Large intestine (tissue), 3 donors: Measurements from ENCODE around the gene ICA1L. TPM values are rescaled to one million over a fixed set of nuclear protein-coding genes. Genes with fewer than 3 reads are reported as not detected.
"Not testable (repeated sequence)": the region's sequence is repeated elsewhere in the genome, so short reads cannot be mapped to it uniquely, and the experiment has no call there.

Experiments
- DNase-seq, 2 donors: peaks; one replicate each; pipeline versions ENCODE4 v3.0.0 to v3.0.0-alpha.2; 2013
- H3K27ac ChIP-seq: one replicate; pipeline ENCODE4 v1.5.1; 2013; ENCODE audit warnings: low read length
- H3K27me3 ChIP-seq: 2 replicates; pipeline ENCODE4 v1.6.1; 2013; ENCODE audit warnings: low read length; ENCODE audit not compliant: control insufficient read depth, insufficient read depth
- H3K36me3 ChIP-seq: 2 replicates; pipeline ENCODE4 v1.6.1; 2013; ENCODE audit warnings: low read length; ENCODE audit not compliant: control insufficient read depth, insufficient read depth
- H3K4me1 ChIP-seq: one replicate; pipeline ENCODE4 v1.6.1; 2013; ENCODE audit warnings: low read length; ENCODE audit not compliant: control insufficient read depth, insufficient read depth
- H3K4me3 ChIP-seq: one replicate; pipeline ENCODE4 v1.5.1; 2013; ENCODE audit warnings: low read length
- H3K9me3 ChIP-seq: one replicate; pipeline ENCODE4 v1.6.1; 2013; ENCODE audit warnings: mild to moderate bottlenecking, low read depth, low read length, moderate library complexity; ENCODE audit not compliant: control insufficient read depth
- WGBS: methylation state at CpG from one replicate; pipeline ENCODE4 v1.1.5; 2013; ENCODE audit warnings: low lambda C conversion rate; ENCODE audit not compliant: insufficient coverage; 5-methylcytosine and 5-hydroxymethylcytosine counted together
- polyA plus RNA-seq: library from polyadenylated mRNA; unstranded; fragments of 120-200 nt; gene quantifications from one replicate; pipeline ENCODE4 v1.2.1, GENCODE V29; 2013

Gene ICA1L
- polyA plus RNA-seq, 1 donor = 10.7 TPM

DNA sequence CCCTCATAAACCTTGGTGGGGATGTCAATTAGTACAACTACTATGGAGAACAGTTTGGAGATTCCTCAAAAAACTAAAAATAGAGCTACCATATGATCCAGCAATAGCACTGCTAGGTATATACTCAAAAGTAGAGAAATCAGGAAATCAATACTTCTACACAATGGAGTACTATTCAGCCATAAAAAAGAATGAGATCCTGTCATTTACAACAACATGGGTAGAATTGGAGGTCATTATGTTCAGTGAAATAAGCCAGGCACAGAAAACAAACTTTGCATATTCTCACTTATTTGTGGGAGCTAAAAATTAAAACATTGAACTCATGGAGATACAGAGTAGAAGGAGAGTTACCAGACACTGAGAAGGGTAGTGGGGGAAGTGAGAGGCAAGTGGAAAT is 33.9 kb upstream of the ICA1L start:
- not testable (repeated sequence) for H3K27ac ChIP-seq, H3K27me3 ChIP-seq, DNase-seq, H3K4me3 ChIP-seq, H3K4me1 ChIP-seq, H3K9me3 ChIP-seq
- peaks cover 15% of the 10 kb centered on the region for H3K36me3 ChIP-seq

DNA sequence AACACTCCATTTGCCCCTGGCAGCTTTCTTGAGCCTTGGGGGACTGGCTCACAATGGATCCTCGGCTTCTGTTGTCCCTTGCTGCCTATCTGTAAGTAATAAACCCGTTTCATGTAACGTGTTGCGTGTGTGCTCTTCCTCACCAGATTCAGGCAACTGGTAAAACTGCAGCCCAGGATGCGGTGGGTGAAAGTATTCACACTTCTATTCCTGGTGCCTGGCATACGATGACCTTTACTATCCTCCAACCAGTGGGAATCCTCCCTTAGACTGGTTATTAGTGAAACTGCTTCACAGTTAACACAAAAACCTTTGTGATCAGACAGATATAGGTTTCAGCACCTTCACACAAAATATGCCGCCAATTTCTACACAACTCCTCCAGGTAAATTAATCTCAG is 13.6 kb upstream of the ICA1L start:
- H3K4me3 ChIP-seq = no peak overlapping the region
- no peaks in the 10 kb centered on the region for H3K9me3 ChIP-seq
- WGBS = no CpG with 5 or more reads among the region's 7 CpGs
- H3K27me3 ChIP-seq = no peaks in the 10 kb centered on the region
- H3K4me1 ChIP-seq = no peaks in the 10 kb centered on the region
- DNase-seq = no peak
- H3K36me3 ChIP-seq = peaks cover 54% of the 10 kb centered on the region
- no peak overlapping the region for H3K27ac ChIP-seq

DNA sequence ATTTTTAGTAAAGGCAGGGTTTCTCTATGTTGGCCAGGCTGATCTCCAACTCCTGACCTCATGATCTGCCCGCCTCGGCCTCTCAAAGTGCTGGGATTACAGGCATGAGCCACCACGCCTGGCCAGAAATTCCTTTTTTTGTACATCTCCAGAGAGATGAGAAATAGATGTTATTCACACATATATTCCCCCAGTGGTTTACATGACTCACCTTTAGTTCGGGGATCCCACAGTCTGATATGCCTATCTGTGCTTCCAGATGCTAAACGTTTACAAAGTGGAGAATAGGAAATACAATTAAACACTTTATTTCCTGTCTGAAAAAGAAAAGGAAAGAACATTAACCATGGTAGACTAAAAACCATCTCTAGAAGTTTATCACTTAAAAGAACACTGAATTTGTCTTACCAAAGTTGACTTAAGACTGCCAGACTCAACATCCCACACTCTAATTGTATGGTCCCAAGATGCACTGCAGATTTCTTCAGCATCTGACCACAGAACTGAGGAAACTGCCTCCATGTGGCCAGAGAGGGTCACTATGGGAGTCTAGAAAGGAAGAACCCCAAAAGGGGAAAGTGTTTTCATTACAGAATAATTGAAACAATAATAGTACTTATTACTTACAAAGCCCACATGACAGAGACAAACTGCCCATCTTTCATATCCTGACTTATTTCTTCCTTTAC is 12.6 kb upstream of the ICA1L start:
- DNase-seq = no peak
- Histone ChIP-seq H3K4me3 (no peak overlapping the region), H3K36me3 (peaks cover 52% of the 10 kb centered on the region), H3K4me1 (no peaks in the 10 kb centered on the region), H3K9me3 (no peaks in the 10 kb centered on the region), H3K27ac (no peak overlapping the region), H3K27me3 (no peaks in the 10 kb centered on the region)
- WGBS = no CpG with 5 or more reads among the region's 5 CpGs

DNA sequence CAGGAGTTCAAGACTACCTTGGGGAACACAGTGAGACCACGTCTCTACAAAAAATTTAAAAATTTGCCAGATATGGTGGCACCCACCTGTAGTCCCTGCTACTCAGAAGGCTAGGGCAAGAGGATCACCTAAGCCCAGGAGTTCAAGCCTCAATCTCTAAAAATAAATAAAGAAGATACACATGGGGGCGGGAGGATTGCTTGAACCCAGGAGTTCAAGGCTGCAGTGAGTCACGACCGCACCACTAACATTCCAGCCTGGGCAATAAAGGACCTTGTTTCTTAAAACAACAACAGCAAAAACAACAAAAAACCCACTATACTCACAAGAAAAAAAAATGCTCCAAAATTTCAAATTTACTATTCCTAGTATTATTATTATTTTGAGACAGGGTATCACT is 10.0 kb upstream of the ICA1L start:
- Histone ChIP-seq H3K27me3 (no peaks in the 10 kb centered on the region), H3K4me1 (no peaks in the 10 kb centered on the region), H3K36me3 (peaks cover 48% of the 10 kb centered on the region), H3K27ac (no peak overlapping the region), H3K9me3 (no peaks in the 10 kb centered on the region), H3K4me3 (no peak overlapping the region)
- DNase-seq = no peak
- WGBS = no CpG with 5 or more reads among the region's 4 CpGs

DNA sequence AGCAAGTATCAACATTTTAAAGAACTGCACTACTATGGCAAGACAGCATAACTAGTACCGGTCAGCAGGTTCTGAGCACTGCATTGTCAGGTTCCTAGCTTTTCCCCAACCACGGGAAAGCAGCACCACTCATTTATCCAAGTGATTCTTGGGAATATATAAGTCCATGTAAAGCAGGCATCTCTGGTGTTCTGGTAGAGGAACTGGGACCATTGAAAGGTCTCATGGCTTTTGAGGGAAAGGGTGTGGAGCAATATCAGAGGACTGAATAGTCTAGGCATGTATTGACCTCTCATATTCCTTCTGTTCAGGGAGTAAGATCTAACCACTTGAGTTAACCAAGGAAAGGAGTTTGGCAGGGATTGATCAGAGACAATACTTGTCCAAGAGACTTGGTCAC is 6.1 kb upstream of the ICA1L start:
- Histone ChIP-seq H3K27ac (no peak overlapping the region), H3K4me1 (no peaks in the 10 kb centered on the region), H3K27me3 (no peaks in the 10 kb centered on the region), H3K9me3 (no peaks in the 10 kb centered on the region), H3K4me3 (no peak overlapping the region), H3K36me3 (peaks cover 25% of the 10 kb centered on the region)
- no peak for DNase-seq
- WGBS = no CpG with 5 or more reads among the region's 2 CpGs

DNA sequence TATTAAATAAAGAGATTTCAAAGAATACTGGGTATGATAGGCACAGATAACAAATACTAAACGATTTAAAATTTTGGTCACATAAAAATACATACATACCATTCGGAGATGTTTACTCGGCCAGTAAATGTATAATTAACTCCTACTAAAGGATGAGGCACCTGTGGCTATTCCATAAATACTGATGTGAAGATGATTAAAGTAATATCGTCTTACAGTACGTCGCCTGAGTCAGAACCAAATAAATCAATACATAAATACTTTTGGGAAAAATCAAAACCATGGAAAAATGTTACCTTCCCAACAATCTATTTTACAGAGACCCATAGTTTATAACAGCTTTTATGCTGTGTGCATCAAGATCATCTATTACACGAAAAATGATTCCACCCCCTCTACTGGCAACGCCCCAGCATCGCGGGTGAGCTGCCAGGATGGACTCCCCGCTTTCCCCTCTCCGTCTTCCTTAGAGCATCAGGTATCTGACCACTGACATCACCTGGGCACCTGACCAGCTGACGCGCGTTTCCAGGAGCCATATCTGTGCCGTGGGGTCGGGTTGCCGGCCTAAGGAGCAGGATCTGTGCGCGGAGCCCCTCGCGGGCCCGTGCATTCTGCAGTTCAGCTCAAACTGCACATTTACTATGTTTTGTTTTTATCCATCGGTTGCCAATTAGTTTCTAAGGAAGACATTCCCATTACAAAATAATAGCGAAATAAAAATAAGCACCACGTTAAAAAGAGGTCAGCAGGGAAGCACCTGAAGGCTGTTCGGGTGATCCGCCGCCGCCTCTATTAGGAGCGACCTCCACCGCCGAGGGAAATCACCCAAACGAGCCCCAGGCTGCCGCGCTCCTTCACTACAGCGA is 901 bp downstream of the ICA1L start:
- no peaks in the 10 kb centered on the region for H3K27me3 ChIP-seq
- no peaks in the 10 kb centered on the region for H3K9me3 ChIP-seq
- H3K4me1 ChIP-seq = no peaks in the 10 kb centered on the region
- peak overlapping the region; percentile 64 for H3K4me3 ChIP-seq
- H3K27ac ChIP-seq = peak overlapping the region; percentile 76
- DNase-seq = peak; percentile 69 to 79
- WGBS = 0% methylated on average over 3 of the region's 37 CpGs
- no peaks in the 10 kb centered on the region for H3K36me3 ChIP-seq

DNA sequence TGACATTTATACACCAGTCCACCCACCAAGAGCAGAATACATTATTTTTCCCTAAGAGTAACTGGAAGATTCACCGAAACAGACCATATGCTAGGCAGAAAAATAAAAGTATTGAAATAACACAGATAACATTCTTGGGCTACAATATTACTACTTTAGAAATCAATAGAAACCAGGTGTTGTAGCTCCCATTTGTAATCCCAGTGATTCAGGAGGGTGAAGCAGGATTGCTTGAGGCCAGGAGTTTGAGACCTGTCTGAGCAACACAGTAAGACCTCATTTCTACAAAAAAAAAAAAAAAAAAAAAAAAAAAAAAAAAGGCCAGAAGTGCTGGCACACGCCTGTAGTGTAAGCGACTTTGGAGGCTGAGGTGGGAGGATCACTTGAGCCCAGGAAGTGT is 9.6 kb downstream of the ICA1L start:
- Histone ChIP-seq H3K27me3 (no peaks in the 10 kb centered on the region), H3K4me1 (no peaks in the 10 kb centered on the region), H3K36me3 (no peaks in the 10 kb centered on the region), H3K4me3 (no peak overlapping the region), H3K27ac (no peak overlapping the region), H3K9me3 (no peaks in the 10 kb centered on the region)
- no CpG with 5 or more reads among the region's 3 CpGs for WGBS
- no peak for DNase-seq

DNA sequence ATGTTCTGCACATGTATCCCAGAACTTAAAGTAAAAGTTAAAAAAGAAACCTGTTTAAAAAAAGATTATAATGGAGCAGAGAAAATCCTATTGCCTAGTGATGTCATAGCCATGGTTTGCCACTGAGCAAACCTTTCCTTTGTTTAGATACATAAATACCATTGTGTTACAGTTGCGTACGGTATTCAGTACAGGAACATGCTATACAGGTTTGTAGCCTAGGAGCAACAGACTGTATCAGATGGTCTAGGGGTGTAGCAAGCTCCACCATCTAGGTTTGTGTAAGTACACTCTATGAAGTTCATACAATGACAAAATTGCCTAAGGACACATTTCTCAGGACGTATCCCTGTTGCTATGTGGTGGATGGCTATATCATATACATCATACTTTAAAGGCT is 13.0 kb downstream of the ICA1L start:
- no peak overlapping the region for H3K27ac ChIP-seq
- no peaks in the 10 kb centered on the region for H3K4me1 ChIP-seq
- WGBS = no CpG with 5 or more reads among the region's 3 CpGs
- no peaks in the 10 kb centered on the region for H3K9me3 ChIP-seq
- H3K36me3 ChIP-seq = no peaks in the 10 kb centered on the region
- H3K4me3 ChIP-seq = no peak overlapping the region
- no peaks in the 10 kb centered on the region for H3K27me3 ChIP-seq
- no peak for DNase-seq

DNA sequence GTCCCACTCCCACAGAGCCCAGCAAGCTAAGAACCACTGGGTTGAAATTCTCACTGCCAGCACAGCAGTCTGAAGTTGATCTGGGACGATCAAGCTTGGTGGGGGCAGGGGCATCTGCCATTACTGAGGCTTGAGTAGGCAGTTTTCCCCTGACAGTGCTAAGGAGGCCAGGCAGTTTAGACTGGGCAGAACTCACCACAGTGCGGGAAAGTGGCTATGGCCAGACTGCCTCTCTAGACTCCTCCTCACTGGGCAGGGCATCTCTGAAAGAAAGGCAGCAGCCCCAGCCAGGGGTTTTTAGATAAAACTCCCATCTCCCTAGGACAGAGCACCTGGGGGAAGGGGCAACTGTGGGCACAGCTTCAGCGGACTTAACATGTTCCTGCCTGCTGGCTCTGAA is 22.2 kb downstream of the ICA1L start:
- not testable (repeated sequence) for DNase-seq, H3K9me3 ChIP-seq, H3K4me3 ChIP-seq, H3K4me1 ChIP-seq, H3K27ac ChIP-seq, H3K36me3 ChIP-seq, H3K27me3 ChIP-seq
- no CpG with 5 or more reads among the region's 3 CpGs for WGBS

DNA sequence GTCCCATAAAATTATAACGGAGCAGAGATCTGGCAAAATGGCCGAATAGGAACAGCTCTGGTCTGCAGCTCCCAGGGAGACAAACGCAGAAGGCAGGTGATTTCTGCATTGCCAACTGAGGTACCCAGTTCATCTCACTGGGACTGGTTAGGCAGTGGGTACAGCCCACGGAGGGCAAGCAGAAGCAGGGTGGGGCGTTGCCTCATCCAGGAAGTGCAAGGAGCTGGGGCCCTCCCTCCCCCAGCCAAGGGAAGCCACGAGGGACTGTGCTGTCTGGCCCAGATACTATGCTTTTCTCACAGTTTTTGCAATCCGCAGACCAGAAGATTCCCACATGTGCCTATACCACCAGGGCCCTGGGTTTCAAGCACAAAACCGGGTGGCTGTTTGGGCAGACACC is 22.8 kb downstream of the ICA1L start:
- Histone ChIP-seq H3K27ac (no peak overlapping the region), H3K27me3 (no peaks in the 10 kb centered on the region), H3K36me3 (no peaks in the 10 kb centered on the region), H3K4me1 (no peaks in the 10 kb centered on the region), H3K4me3 (no peak overlapping the region), H3K9me3 (no peaks in the 10 kb centered on the region)
- WGBS = no CpG with 5 or more reads among the region's 8 CpGs
- DNase-seq = no peak
